ENCODE results near the gene GHRH.

GHRH gene

DNA sequence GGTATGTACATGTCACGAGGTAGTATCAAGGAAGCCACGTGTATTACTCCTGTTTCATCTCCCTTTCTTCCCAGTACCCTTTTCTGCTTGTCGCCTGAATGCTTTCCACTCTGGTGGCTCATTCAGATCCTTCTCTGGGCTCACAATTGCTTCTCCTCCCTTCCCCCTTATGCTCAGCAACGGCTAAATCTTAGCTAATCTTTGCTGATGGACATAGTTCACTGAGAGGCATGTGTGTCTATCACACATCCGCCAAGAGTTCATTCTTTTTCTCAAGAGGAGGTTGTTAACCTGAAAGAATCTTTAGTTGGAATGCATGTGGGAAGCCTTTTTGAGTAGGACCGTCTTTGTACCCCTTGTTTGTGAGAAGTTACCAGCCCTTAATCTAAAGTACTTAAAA, 56.5 kb downstream of the GHRH start:
- no peak for DNase-seq (ENCODE audit: low read depth in 2 of 2)

DNA sequence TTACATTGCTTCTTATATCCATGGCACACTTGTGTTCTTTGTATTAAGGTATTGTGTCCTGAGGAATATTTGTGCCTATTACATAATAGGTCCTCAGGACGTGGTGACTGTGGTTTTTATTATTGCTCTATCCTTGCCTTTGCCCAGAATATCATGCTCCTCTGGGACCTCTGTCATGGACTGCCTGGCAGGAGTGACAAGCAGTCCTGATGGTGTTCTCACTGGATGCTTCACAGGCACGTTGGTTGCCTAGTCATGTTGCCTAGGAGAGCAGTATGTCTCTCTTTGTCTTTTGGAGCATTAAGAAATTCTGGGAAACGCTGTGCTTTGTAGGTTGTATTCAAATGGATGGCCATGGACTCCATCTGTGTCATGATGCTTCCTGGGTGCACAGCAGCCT, 57.6 kb downstream of the GHRH start:
- DNase-seq (ENCODE audit: low read depth in 2 of 2), result no peak

DNA sequence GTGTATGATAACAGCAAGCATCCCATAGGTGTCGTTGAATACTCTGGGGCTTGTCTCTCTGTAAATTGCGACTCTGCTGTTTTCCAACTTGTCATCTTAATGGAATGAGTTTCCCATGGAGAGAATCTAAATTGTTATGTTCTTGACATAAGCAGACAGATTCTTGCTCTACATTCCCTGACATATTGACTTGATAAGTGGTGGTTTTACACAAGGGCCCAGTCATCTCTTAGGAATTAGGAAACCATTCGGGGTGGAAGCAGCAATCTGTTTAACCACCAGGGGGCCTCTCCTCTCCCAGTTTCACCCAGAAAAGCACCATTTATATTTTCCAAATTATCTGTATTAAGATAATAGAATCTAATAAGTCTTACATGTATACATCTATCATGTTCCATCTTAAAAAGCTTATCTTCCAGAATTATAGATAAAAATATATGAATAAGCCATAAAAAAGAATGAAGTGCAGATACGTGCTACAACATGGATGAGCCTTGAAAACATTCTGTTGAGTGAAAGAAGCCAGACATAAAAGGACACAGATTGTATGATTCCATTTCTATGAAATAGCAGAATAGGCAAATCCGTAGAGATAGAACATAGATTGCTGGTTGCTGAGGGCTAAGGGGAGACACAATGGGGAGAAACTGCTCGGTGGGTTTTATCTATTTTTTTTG, 59.2 kb downstream of the GHRH start:
- no peak for DNase-seq (ENCODE audit: low read depth in 2 of 2)

DNA sequence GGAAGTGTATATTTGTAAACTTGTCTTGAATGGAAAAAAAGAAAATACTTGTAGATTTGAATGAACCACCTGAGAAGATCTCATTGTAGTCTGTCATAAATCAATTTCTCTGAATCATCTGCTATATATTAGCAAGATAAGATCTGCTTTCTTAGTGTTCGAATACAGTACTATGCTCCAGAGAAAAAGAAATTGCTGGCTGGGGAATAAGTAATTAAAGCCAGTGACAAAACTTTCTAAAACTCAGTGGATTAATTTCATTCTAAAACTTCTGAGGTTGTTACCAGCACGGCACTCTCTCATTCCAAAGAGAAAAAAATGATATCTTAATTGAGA, 59.8 kb downstream of the GHRH start:
- no peak for DNase-seq (ENCODE audit: low read depth in 2 of 2)

Data from stimulated activated CD8-positive, alpha-beta memory T cell treated with anti-CD3 and anti-CD28 coated beads, Interleukin-7, amount 100 ng/mL, for 4 hours (primary cell).